Smooth muscle cell (in vitro differentiated cells): ENCODE results near the gene MRPS23. TPM values are rescaled to one million over a fixed set of nuclear protein-coding genes. Genes with fewer than 3 reads are reported as not detected.

Source experiments
- DNase-seq: peaks from one replicate; lab custom pipeline; 2025; ENCODE audit not compliant: unreplicated experiment; lab: John Stamatoyannopoulos, UW
- H2AFZ ChIP-seq: fragments of 200-600 bp; sonication (generic); 2 replicates; pipeline ENCODE4 v1.6.0; 2016; ENCODE audit warnings: antibody characterized with exemption, low read depth, mild to moderate bottlenecking
- H3F3A ChIP-seq: fragments of 200-600 bp; sonication (generic); 2 replicates; pipeline ENCODE4 v1.6.0; 2017; ENCODE audit warnings: antibody characterized with exemption, low read depth
- H3K27ac ChIP-seq: fragments of 200-600 bp; sonication (generic); 2 replicates; pipeline ENCODE4 v1.5.1; 2016; ENCODE audit warnings: low read depth, mild to moderate bottlenecking
- H3K27me3 ChIP-seq: fragments of 200-600 bp; sonication (generic); 2 replicates; pipeline ENCODE4 v1.6.1; 2016; ENCODE audit warnings: low read depth, mild to moderate bottlenecking
- H3K36me3 ChIP-seq: fragments of 200-600 bp; sonication (generic); 2 replicates; pipeline ENCODE4 v1.5.1; 2016; ENCODE audit warnings: low read depth
- H3K4me1 ChIP-seq: fragments of 200-600 bp; sonication (generic); 2 replicates; pipeline ENCODE4 v1.5.1; 2016; ENCODE audit warnings: low read depth
- H3K4me2 ChIP-seq: fragments of 200-600 bp; sonication (generic); 2 replicates; pipeline ENCODE4 v1.6.0; 2016; ENCODE audit warnings: mild to moderate bottlenecking
- H3K4me3 ChIP-seq: fragments of 200-600 bp; sonication (generic); 2 replicates; pipeline ENCODE4 v1.5.1; 2016; ENCODE audit warnings: mild to moderate bottlenecking
- H3K79me2 ChIP-seq: fragments of 200-600 bp; sonication (generic); 2 replicates; pipeline ENCODE4 v1.6.0; 2016; ENCODE audit warnings: low read depth, mild to moderate bottlenecking
- H3K9ac ChIP-seq: fragments of 200-600 bp; sonication (generic); 2 replicates; pipeline ENCODE4 v1.6.0; 2016; ENCODE audit warnings: low read depth
- H3K9me3 ChIP-seq: fragments of 200-600 bp; sonication (generic); replicated peaks from 2 replicates; pipeline ENCODE4 v1.5.1; 2016; ENCODE audit warnings: low read depth
- H4K20me1 ChIP-seq: fragments of 200-600 bp; sonication (generic); 2 replicates; pipeline ENCODE4 v1.6.0; 2016; ENCODE audit warnings: low read depth
- CTCF ChIP-seq: fragments of 200-600 bp; sonication (generic); IDR thresholded peaks from 2 replicates; pipeline ENCODE4 v1.5.1; 2017; ENCODE audit warnings: borderline replicate concordance, mild to moderate bottlenecking, antibody characterized with exemption; ENCODE audit not compliant: insufficient read depth, poor library complexity, severe bottlenecking
- WGBS: methylation state at CpG from one replicate; pipeline ENCODE4 v1.1.7; 2016; ENCODE audit warnings: low lambda C conversion rate; 5-methylcytosine and 5-hydroxymethylcytosine counted together
- polyA plus RNA-seq: library from polyadenylated mRNA; unstranded; fragments of >200 nt; fragmentation: Nextera tagmentation; extraction: Ambion mirVana; gene quantifications from 2 replicates; pipeline ENCODE4 v1.2.1, GENCODE V29; 2016
- total RNA-seq: library from RNA; depleted of rRNA; stranded (reverse); fragments of >200 nt; gene quantifications from 2 replicates; pipeline ENCODE4 v1.2.3, GENCODE V29; 2014

Gene MRPS23
- total and polyA plus RNA-seq, 2 experiments from 2014 or later: 32.3 to 48.4 TPM

GRCh38 chr17:57809879-57810278 lies 40.0 kb downstream of the MRPS23 start:
- no peak for TF ChIP-seq CTCF
- no peak overlapping the region for H3K4me2 ChIP-seq
- no peaks in the 10 kb centered on the region for H3F3A ChIP-seq
- DNase-seq: no peak
- peaks cover 5% of the 10 kb centered on the region for H3K27me3 ChIP-seq
- H4K20me1 ChIP-seq: no peaks in the 10 kb centered on the region
- peaks cover 6% of the 10 kb centered on the region for H3K4me1 ChIP-seq
- H3K9me3 ChIP-seq: no peaks in the 10 kb centered on the region
- no peak overlapping the region for H3K27ac ChIP-seq
- H3K4me3 ChIP-seq: no peak overlapping the region
- H3K9ac ChIP-seq: no peak overlapping the region
- H3K36me3 ChIP-seq: no peaks in the 10 kb centered on the region
- 58% methylated on average over 5 of the region's 5 CpGs for WGBS
- H3K79me2 ChIP-seq: no peaks in the 10 kb centered on the region
- no peak overlapping the region for H2AFZ ChIP-seq

- no peak for DNase-seq
- Histone ChIP-seq H3K27me3 (peaks cover 5% of the 10 kb centered on the region), H4K20me1 (no peaks in the 10 kb centered on the region), H3K4me2 (no peak overlapping the region), H3K9ac (no peak overlapping the region), H3K4me3 (no peak overlapping the region), H3K79me2 (no peaks in the 10 kb centered on the region), H3K9me3 (no peaks in the 10 kb centered on the region), H3K36me3 (no peaks in the 10 kb centered on the region), H3K4me1 (peaks cover 6% of the 10 kb centered on the region), H3F3A (no peaks in the 10 kb centered on the region), H2AFZ (no peak overlapping the region), H3K27ac (no peak overlapping the region)
- no peak for TF ChIP-seq CTCF
- 89% methylated on average over 5 of the region's 5 CpGs for WGBS
These were observed 41.0 kb downstream of the MRPS23 start for GRCh38 chr17:57808882-57809281.

GRCh38 chr17:57806167-57806830 lies 43.5 kb downstream of the MRPS23 start:
- DNase-seq: no peak
- no peaks in the 10 kb centered on the region for H4K20me1 ChIP-seq
- H3F3A ChIP-seq: no peaks in the 10 kb centered on the region
- no peak overlapping the region for H3K4me2 ChIP-seq
- no peak overlapping the region for H2AFZ ChIP-seq
- no peak overlapping the region for H3K4me3 ChIP-seq
- H3K9ac ChIP-seq: no peak overlapping the region
- WGBS: 61% methylated on average over 5 of the region's 5 CpGs
- H3K36me3 ChIP-seq: no peaks in the 10 kb centered on the region
- H3K9me3 ChIP-seq: no peaks in the 10 kb centered on the region
- TF ChIP-seq CTCF: no peak
- no peak overlapping the region for H3K27ac ChIP-seq
- peaks cover 5% of the 10 kb centered on the region for H3K27me3 ChIP-seq
- peaks cover 6% of the 10 kb centered on the region for H3K4me1 ChIP-seq
- H3K79me2 ChIP-seq: no peaks in the 10 kb centered on the region

- Histone ChIP-seq H3K4me3 (no peak overlapping the region), H3K27ac (no peak overlapping the region), H3K4me1 (no peaks in the 10 kb centered on the region), H4K20me1 (no peaks in the 10 kb centered on the region), H3F3A (no peaks in the 10 kb centered on the region), H3K9me3 (no peaks in the 10 kb centered on the region), H3K4me2 (no peak overlapping the region), H3K9ac (no peak overlapping the region), H3K79me2 (no peaks in the 10 kb centered on the region), H3K27me3 (peaks cover 5% of the 10 kb centered on the region), H2AFZ (no peak overlapping the region), H3K36me3 (no peaks in the 10 kb centered on the region)
- no peak for TF ChIP-seq CTCF
- DNase-seq: no peak
- 59% methylated on average over 4 of the region's 4 CpGs for WGBS
These were observed 46.8 kb downstream of the MRPS23 start for GRCh38 chr17:57803021-57803420.
